ENCODE data around the gene ZNF735.
"Not testable (repeated sequence)": the region's sequence is repeated elsewhere in the genome, so short reads cannot be mapped to it uniquely, and the experiment has no call there.

Gene ZNF735

DNA sequence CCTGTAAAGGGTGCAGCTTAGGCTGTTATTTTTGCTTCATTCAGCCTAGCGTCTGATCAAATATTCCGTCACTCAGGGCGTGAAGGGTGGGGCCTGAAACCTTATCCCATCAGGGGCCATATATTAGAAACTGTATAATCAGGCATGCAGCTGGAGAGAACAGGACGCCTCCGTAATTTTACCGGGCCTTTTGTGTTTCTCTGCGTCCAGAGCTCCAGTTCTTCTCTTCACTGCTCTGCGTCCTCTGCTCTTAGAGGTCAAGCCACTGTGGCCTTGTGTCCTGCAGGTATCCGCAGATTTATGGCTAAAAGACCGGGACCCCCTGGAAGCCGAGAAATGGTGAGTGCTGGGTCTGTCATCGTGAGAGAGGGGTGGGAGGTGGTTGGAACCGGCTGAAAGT, at the start of gene ZNF735:
Gene ZNF735 (plus strand): TSS at position 301 of the 400 bp plus-strand sequence. CDS start 0 bp downstream, at position 301.
- Histone ChIP-seq H3K4me3 (ENCODE audit: low read depth, low read length) (no peak within 1 kb of the TSS), H3K4me1 (ENCODE audit: control insufficient read depth, insufficient read depth, low read length) (no peaks in the 10 kb centered on the region), H3K27me3 (ENCODE audit: control insufficient read depth, insufficient read depth, low read length) (no peaks in the 10 kb centered on the region), H3K9me3 (ENCODE audit: control insufficient read depth, insufficient read depth, low read length) (peaks cover 3% of the 10 kb centered on the region), H3K9ac (ENCODE audit: low read depth, low read length) (no peak within 1 kb of the TSS), H3K36me3 (ENCODE audit: control insufficient read depth, insufficient read depth, low read length) (no peaks in the 10 kb centered on the region)

DNA sequence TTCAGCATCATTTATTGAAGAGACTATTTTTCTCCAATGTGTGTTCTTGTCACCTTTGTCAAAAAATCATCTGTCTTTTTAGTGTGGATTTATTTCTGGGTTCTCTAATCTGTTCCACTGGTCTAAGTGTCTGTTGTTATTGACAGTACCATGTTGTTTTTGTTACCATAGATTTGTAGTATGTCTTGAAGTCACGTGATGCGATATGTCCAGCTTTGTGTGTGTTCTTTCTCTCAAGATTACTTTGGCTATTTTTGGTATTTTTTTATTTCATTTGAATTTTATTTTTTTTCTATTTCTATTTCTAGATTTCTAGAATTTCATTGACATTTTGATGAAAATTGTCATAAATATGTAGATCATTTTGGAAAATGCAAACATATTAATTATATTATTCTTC, 36.0 kb upstream of the ZNF735 start:
- H3K9me3 ChIP-seq (ENCODE audit: control insufficient read depth, insufficient read depth, low read length); H3K4me1 ChIP-seq (ENCODE audit: control insufficient read depth, insufficient read depth, low read length): not testable (repeated sequence)

GRCh38 chr7:64174328-64174727, 32.7 kb upstream of the ZNF735 start:
- H3K36me3 ChIP-seq (ENCODE audit: control insufficient read depth, insufficient read depth, low read length): no peaks in the 10 kb centered on the region
- H3K9me3 ChIP-seq (ENCODE audit: control insufficient read depth, insufficient read depth, low read length): peaks cover 9% of the 10 kb centered on the region
- H3K9ac ChIP-seq (ENCODE audit: low read depth, low read length): no peak overlapping the region
- H3K4me3 ChIP-seq (ENCODE audit: low read depth, low read length): no peak overlapping the region
- H3K4me1 ChIP-seq (ENCODE audit: control insufficient read depth, insufficient read depth, low read length): no peaks in the 10 kb centered on the region
- H3K27me3 ChIP-seq (ENCODE audit: control insufficient read depth, insufficient read depth, low read length): no peaks in the 10 kb centered on the region

More for the DNA sequence above, 36.0 kb upstream of the ZNF735 start:
- not testable (repeated sequence) for H3K9ac ChIP-seq (ENCODE audit: low read depth, low read length); H3K27me3 ChIP-seq (ENCODE audit: control insufficient read depth, insufficient read depth, low read length); H3K36me3 ChIP-seq (ENCODE audit: control insufficient read depth, insufficient read depth, low read length); H3K4me3 ChIP-seq (ENCODE audit: low read depth, low read length)

DNA sequence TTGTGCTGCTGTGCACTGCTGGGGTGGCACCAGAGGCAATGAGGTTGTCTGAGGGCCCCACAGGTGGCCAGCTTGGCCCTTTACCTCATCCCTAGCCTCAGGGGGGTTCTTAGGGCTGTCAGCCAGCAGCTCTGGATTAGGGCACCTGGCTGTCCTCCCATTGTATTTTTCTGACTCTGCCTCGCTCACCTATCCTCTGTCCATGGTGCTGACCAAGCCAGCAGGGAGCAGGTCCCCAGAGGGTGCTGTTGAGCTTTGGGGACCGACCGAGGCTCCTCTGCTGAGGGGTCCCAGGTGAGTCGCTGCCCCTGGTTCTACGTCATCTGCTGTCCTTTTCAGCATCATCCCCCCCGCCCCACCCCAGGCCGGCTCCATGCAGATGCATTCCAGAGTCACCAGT, 32.1 kb upstream of the ZNF735 start:
- no peak overlapping the region for H3K9ac ChIP-seq (ENCODE audit: low read depth, low read length)
- H3K4me3 ChIP-seq (ENCODE audit: low read depth, low read length): no peak overlapping the region
- H3K4me1 ChIP-seq (ENCODE audit: control insufficient read depth, insufficient read depth, low read length): no peaks in the 10 kb centered on the region
- no peaks in the 10 kb centered on the region for H3K27me3 ChIP-seq (ENCODE audit: control insufficient read depth, insufficient read depth, low read length)
- H3K36me3 ChIP-seq (ENCODE audit: control insufficient read depth, insufficient read depth, low read length): no peaks in the 10 kb centered on the region
- H3K9me3 ChIP-seq (ENCODE audit: control insufficient read depth, insufficient read depth, low read length): peaks cover 9% of the 10 kb centered on the region

DNA sequence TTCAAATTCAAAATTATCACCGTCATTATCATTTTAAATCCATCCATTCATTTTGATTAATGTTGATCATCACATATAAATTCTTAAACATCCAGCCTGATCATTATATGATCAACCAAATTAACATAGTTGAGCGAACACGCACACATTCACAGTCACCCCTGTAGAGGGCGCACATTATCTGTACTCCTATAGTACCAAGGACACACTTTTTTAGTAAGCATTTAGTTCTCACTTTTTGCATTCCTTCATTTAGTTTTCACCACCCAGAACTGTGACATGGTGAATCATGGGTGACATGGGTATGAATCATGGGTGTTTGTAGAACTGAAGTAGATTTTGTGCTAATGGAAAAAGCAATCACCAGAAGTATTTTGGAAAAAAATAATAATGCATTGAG, 26.0 kb upstream of the ZNF735 start:
- H3K4me1 ChIP-seq (ENCODE audit: control insufficient read depth, insufficient read depth, low read length): no peaks in the 10 kb centered on the region
- H3K9me3 ChIP-seq (ENCODE audit: control insufficient read depth, insufficient read depth, low read length): peaks cover 4% of the 10 kb centered on the region
- no peak overlapping the region for H3K4me3 ChIP-seq (ENCODE audit: low read depth, low read length)
- no peaks in the 10 kb centered on the region for H3K36me3 ChIP-seq (ENCODE audit: control insufficient read depth, insufficient read depth, low read length)
- H3K27me3 ChIP-seq (ENCODE audit: control insufficient read depth, insufficient read depth, low read length): no peaks in the 10 kb centered on the region
- no peak overlapping the region for H3K9ac ChIP-seq (ENCODE audit: low read depth, low read length)

DNA sequence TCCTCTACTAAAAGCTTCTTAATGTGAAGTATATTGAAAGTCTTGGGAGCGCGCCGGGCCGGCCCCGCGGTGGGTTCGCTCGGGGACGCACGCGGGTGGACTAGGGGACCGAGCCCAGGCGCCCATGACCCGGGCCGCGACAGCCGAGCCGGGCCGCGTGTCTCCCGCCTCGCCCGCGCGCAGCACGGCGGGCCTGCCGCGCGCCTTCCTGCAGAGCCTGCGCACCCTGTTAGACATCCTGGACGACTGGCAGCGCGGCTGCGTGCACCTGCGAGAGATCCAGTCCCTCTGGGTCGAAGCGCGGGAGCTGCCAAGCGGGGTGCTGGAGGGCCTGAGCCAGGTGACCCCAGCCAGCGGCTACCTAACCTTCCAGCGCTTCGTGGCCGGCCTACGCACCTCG, 25.4 kb upstream of the ZNF735 start:
- H3K4me1 ChIP-seq (ENCODE audit: control insufficient read depth, insufficient read depth, low read length): no peaks in the 10 kb centered on the region
- H3K9me3 ChIP-seq (ENCODE audit: control insufficient read depth, insufficient read depth, low read length): peaks cover 4% of the 10 kb centered on the region
- no peaks in the 10 kb centered on the region for H3K36me3 ChIP-seq (ENCODE audit: control insufficient read depth, insufficient read depth, low read length)
- no peak overlapping the region for H3K9ac ChIP-seq (ENCODE audit: low read depth, low read length)
- H3K4me3 ChIP-seq (ENCODE audit: low read depth, low read length): no peak overlapping the region
- H3K27me3 ChIP-seq (ENCODE audit: control insufficient read depth, insufficient read depth, low read length): no peaks in the 10 kb centered on the region

DNA sequence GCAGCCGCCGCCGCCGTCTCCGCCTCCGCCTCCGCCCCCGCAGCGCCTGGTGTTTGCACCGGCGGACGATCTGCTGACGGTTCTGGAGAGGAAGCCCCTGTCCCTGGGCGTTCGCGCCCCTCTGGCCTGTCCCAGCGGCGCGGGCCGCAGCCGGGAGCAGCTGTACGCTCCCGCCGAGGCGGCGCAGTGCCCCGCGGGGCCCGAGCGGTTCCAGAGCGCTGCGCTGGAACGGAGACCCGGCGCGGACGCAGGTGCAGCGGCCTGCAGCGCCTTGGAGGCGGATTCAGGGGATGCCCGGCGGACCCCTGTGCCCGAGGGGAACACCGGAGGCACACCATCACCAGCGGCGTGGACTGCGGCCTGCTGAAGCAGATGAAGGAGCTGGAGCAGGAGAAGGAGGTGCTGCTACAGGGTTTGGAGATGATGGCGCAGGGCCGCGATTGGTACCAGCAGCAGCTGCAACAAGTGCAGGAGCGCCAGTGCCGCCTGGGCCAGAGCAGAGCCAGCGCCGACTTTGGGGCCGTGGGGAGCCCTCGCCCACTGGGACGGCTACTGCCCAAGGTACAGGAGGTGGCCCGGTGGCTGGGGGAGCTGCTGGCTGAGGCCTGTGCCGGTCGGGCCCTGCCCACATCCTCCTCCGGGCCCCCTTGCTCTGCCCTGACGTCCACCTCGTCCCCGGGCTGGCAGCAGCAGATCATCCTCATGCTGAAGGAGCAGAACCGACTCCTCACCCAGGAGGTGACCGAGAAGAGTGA, 24.8 kb upstream of the ZNF735 start:
- Histone ChIP-seq H3K9ac (ENCODE audit: low read depth, low read length) (no peak overlapping the region), H3K9me3 (ENCODE audit: control insufficient read depth, insufficient read depth, low read length) (peaks cover 4% of the 10 kb centered on the region), H3K27me3 (ENCODE audit: control insufficient read depth, insufficient read depth, low read length) (no peaks in the 10 kb centered on the region), H3K36me3 (ENCODE audit: control insufficient read depth, insufficient read depth, low read length) (no peaks in the 10 kb centered on the region), H3K4me3 (ENCODE audit: low read depth, low read length) (no peak overlapping the region), H3K4me1 (ENCODE audit: control insufficient read depth, insufficient read depth, low read length) (no peaks in the 10 kb centered on the region)

- no peaks in the 10 kb centered on the region for H3K27me3 ChIP-seq (ENCODE audit: control insufficient read depth, insufficient read depth, low read length)
- H3K4me3 ChIP-seq (ENCODE audit: low read depth, low read length): no peak overlapping the region
- H3K9me3 ChIP-seq (ENCODE audit: control insufficient read depth, insufficient read depth, low read length): peaks cover 8% of the 10 kb centered on the region
- H3K9ac ChIP-seq (ENCODE audit: low read depth, low read length): no peak overlapping the region
- no peaks in the 10 kb centered on the region for H3K4me1 ChIP-seq (ENCODE audit: control insufficient read depth, insufficient read depth, low read length)
- H3K36me3 ChIP-seq (ENCODE audit: control insufficient read depth, insufficient read depth, low read length): no peaks in the 10 kb centered on the region
These were observed 23.8 kb upstream of the ZNF735 start for GRCh38 chr7:64183126-64183742.

DNA sequence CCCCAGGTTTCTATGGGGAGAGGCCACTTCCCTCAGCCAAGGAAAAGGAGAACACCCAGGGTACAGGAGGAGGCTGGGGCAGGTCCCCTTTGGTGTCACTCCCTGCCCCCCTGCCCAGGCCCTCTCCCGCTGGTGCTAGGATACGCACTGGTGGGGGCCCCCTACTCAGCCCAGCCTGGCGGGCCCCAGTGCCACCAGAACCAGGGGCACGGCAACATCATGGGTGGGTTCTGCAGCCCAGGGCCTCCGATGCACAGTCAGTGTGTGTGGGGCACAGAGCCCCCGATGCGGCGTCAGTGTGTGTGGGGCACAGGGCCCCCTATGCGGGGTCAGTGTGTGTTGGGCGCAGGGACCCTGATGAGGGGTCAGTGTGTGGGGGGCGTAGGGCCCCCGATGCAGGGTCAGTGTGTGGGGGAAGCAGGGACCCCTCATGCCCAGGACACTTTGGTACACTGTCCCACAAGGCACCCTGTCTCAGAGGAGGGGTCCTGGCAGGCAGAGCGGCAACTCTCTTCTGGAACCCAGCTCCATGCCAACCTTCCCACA, 23.1 kb upstream of the ZNF735 start:
- Histone ChIP-seq H3K36me3 (ENCODE audit: control insufficient read depth, insufficient read depth, low read length) (no peaks in the 10 kb centered on the region), H3K4me3 (ENCODE audit: low read depth, low read length) (no peak overlapping the region), H3K9me3 (ENCODE audit: control insufficient read depth, insufficient read depth, low read length) (peaks cover 8% of the 10 kb centered on the region), H3K4me1 (ENCODE audit: control insufficient read depth, insufficient read depth, low read length) (no peaks in the 10 kb centered on the region), H3K27me3 (ENCODE audit: control insufficient read depth, insufficient read depth, low read length) (no peaks in the 10 kb centered on the region), H3K9ac (ENCODE audit: low read depth, low read length) (no peak overlapping the region)

GRCh38 chr7:64184376-64184775, 22.6 kb upstream of the ZNF735 start:
- no peaks in the 10 kb centered on the region for H3K36me3 ChIP-seq (ENCODE audit: control insufficient read depth, insufficient read depth, low read length)
- H3K9me3 ChIP-seq (ENCODE audit: control insufficient read depth, insufficient read depth, low read length): peaks cover 8% of the 10 kb centered on the region
- H3K4me3 ChIP-seq (ENCODE audit: low read depth, low read length): no peak overlapping the region
- no peaks in the 10 kb centered on the region for H3K4me1 ChIP-seq (ENCODE audit: control insufficient read depth, insufficient read depth, low read length)
- no peak overlapping the region for H3K9ac ChIP-seq (ENCODE audit: low read depth, low read length)
- H3K27me3 ChIP-seq (ENCODE audit: control insufficient read depth, insufficient read depth, low read length): no peaks in the 10 kb centered on the region

DNA sequence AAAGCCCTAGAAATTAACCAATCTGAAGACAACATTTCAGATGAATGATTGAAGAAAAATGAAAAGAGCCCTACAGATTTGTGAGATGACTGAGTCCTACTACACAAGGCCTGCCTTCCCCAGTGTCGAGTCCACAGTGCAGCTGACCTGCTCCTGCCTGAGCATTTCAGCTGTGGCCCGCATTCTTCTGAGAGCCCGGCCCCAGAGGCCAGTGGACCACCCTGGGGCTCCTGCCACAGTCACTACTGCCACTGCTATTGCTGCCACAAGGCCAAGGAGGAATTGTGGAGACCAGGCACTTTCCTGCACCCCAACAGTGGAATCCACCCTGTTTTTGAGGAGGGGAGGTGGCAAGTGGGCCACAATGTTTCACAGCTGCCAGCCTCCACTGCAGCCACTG, 19.6 kb upstream of the ZNF735 start:
- no peaks in the 10 kb centered on the region for H3K36me3 ChIP-seq (ENCODE audit: control insufficient read depth, insufficient read depth, low read length)
- no peak overlapping the region for H3K4me3 ChIP-seq (ENCODE audit: low read depth, low read length)
- peaks cover 10% of the 10 kb centered on the region for H3K9me3 ChIP-seq (ENCODE audit: control insufficient read depth, insufficient read depth, low read length)
- H3K27me3 ChIP-seq (ENCODE audit: control insufficient read depth, insufficient read depth, low read length): no peaks in the 10 kb centered on the region
- no peak overlapping the region for H3K9ac ChIP-seq (ENCODE audit: low read depth, low read length)
- no peaks in the 10 kb centered on the region for H3K4me1 ChIP-seq (ENCODE audit: control insufficient read depth, insufficient read depth, low read length)

DNA sequence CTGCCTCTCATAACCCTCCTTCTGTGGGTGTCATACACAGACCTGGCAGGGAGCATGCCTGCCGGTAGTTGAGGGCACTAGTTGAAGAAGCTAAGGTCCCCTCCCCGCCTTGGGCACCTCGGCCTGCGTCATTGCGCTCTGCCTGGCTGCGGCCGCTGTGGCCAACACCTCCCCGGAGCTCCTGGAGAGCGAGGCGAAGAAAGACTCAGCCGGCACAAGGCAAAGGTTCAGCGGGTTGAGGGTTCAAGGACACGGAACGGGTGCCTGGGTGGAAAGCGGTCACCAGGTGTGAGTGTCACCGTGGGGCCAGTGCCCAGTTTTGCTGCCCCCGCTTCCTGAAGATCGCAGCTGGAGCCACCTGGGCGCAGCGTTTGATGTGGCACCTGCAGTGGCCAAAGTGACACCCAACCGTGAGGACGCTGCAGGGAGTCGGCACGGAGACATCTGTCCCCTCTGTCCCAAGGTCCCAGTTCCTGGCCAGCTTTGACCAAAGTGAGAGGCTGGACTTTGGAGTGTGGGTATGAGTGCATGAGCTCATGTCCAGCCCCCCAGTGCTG, 14.8 kb upstream of the ZNF735 start:
- no peak overlapping the region for H3K9ac ChIP-seq (ENCODE audit: low read depth, low read length)
- peaks cover 7% of the 10 kb centered on the region for H3K9me3 ChIP-seq (ENCODE audit: control insufficient read depth, insufficient read depth, low read length)
- H3K4me3 ChIP-seq (ENCODE audit: low read depth, low read length): no peak overlapping the region
- no peaks in the 10 kb centered on the region for H3K36me3 ChIP-seq (ENCODE audit: control insufficient read depth, insufficient read depth, low read length)
- no peaks in the 10 kb centered on the region for H3K27me3 ChIP-seq (ENCODE audit: control insufficient read depth, insufficient read depth, low read length)
- H3K4me1 ChIP-seq (ENCODE audit: control insufficient read depth, insufficient read depth, low read length): no peaks in the 10 kb centered on the region
